ENCODE measurements around the gene KRTAP8-1. TPM values are rescaled to one million over a fixed set of nuclear protein-coding genes. Genes with fewer than 3 reads are reported as not detected.

KRTAP8-1 gene
- total and polyA plus RNA-seq, 2 donors, result 0.16 TPM; not detected in 1

GRCh38 chr21:30800605-30801004, 12.5 kb downstream of the KRTAP8-1 start:
- Histone ChIP-seq H3K27ac (ENCODE audit: low read depth in 1 of 2, low read length in 1 of 2) (no peak overlapping the region), H3K4me1 (ENCODE audit: control insufficient read depth in 2 of 2, insufficient read depth in 2 of 2, low read length in 2 of 2) (no peaks in the 10 kb centered on the region), H3K27me3 (ENCODE audit: control insufficient read depth in 2 of 2, insufficient read depth in 1 of 2, low read length in 1 of 2) (no peaks in the 10 kb centered on the region), H3K9me3 (ENCODE audit: control insufficient read depth in 2 of 2, insufficient read depth in 1 of 2, low read length in 1 of 2) (no peaks in the 10 kb centered on the region), H3K4me3 (ENCODE audit: low read length in 2 of 2) (no peak overlapping the region), H3K36me3 (ENCODE audit: control insufficient read depth in 2 of 2, insufficient read depth in 2 of 2, low read length in 1 of 2) (no peaks in the 10 kb centered on the region)
- 83% methylated on average over 1 of the region's 1 CpG for WGBS
- no peak for DNase-seq (ENCODE audit: low read depth in 6 of 9, low spot score in 9 of 9)

- H3K27ac ChIP-seq (ENCODE audit: low read depth in 1 of 2, low read length in 1 of 2), result no peak overlapping the region
- H3K36me3 ChIP-seq (ENCODE audit: control insufficient read depth in 2 of 2, insufficient read depth in 2 of 2, low read length in 1 of 2), result no peaks in the 10 kb centered on the region
- no peaks in the 10 kb centered on the region for H3K4me1 ChIP-seq (ENCODE audit: control insufficient read depth in 2 of 2, insufficient read depth in 2 of 2, low read length in 2 of 2)
- H3K9me3 ChIP-seq (ENCODE audit: control insufficient read depth in 2 of 2, insufficient read depth in 1 of 2, low read length in 1 of 2), result no peaks in the 10 kb centered on the region
- DNase-seq (ENCODE audit: low read depth in 6 of 9, low spot score in 9 of 9), result no peak
- no peak overlapping the region for H3K4me3 ChIP-seq (ENCODE audit: low read length in 2 of 2)
- no peaks in the 10 kb centered on the region for H3K27me3 ChIP-seq (ENCODE audit: control insufficient read depth in 2 of 2, insufficient read depth in 1 of 2, low read length in 1 of 2)
- 61% methylated on average over 2 of the region's 2 CpGs for WGBS
Observed at GRCh38 chr21:30793581-30794314, 19.3 kb downstream of the KRTAP8-1 start.

DNA sequence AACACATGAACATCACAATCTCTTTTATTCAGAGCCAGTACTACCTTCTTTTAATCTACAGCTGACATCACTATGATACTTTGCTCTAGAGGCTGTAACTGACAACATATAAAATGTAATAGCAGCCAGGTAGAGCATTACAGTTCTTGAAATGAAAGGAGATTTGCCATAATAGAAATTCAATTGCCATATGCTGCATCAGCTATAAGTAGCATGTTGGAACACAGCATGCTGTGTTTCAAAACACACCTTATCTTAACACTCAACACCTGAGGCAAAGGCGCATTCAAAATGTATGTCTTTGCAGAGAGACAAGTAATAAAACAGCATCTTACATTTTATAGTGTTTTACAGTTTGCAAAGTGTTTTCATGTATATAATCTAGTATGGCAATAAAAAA, 33.8 kb downstream of the KRTAP8-1 start:
- Histone ChIP-seq H3K4me3 (ENCODE audit: low read length in 2 of 2) (no peak overlapping the region), H3K27ac (ENCODE audit: low read depth in 1 of 2, low read length in 1 of 2) (no peak overlapping the region), H3K4me1 (ENCODE audit: control insufficient read depth in 2 of 2, insufficient read depth in 2 of 2, low read length in 2 of 2) (no peaks in the 10 kb centered on the region), H3K27me3 (ENCODE audit: control insufficient read depth in 2 of 2, insufficient read depth in 1 of 2, low read length in 1 of 2) (no peaks in the 10 kb centered on the region), H3K9me3 (ENCODE audit: control insufficient read depth in 2 of 2, insufficient read depth in 1 of 2, low read length in 1 of 2) (no peaks in the 10 kb centered on the region), H3K36me3 (ENCODE audit: control insufficient read depth in 2 of 2, insufficient read depth in 2 of 2, low read length in 1 of 2) (no peaks in the 10 kb centered on the region)
- WGBS, result 96% methylated on average over 1 of the region's 1 CpG
- no peak for DNase-seq (ENCODE audit: low read depth in 6 of 9, low spot score in 9 of 9)

DNA sequence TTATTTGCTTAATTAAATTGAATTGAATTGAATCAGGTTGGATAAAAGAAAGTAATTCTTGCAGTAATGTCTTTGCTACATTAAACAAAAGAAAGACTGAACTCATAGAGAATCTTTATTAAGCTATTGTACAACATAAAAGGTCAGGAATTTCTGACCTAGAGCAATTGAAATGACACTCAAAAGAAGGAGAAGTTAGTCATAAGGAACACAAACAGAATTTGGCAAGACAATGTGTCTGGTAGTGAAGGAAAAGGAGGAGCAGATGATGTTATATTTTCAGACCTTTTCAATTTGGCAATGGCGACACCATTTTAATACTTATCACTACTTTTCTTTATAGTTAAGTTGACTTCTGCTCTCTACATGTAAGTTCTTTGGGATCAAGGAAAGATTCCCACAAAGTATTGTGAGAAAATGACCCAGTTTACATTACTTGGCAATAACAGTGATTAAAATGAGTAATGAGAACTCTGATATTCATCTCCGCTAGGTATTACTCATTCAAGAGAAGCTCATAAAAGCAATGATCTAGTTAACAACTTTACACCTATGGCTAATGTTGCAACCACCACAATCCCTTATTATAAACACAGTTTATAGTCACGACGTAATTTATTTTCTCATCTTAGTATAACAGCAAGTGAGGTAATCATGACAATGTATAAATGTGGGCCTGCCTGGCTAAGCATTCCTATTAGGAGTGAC, 43.2 kb downstream of the KRTAP8-1 start:
- Histone ChIP-seq H3K4me1 (ENCODE audit: control insufficient read depth in 2 of 2, insufficient read depth in 2 of 2, low read length in 2 of 2) (no peaks in the 10 kb centered on the region), H3K27ac (ENCODE audit: low read depth in 1 of 2, low read length in 1 of 2) (no peak overlapping the region), H3K9me3 (ENCODE audit: control insufficient read depth in 2 of 2, insufficient read depth in 1 of 2, low read length in 1 of 2) (no peaks in the 10 kb centered on the region), H3K4me3 (ENCODE audit: low read length in 2 of 2) (no peak overlapping the region), H3K27me3 (ENCODE audit: control insufficient read depth in 2 of 2, insufficient read depth in 1 of 2, low read length in 1 of 2) (no peaks in the 10 kb centered on the region), H3K36me3 (ENCODE audit: control insufficient read depth in 2 of 2, insufficient read depth in 2 of 2, low read length in 1 of 2) (no peaks in the 10 kb centered on the region)
- WGBS, result 98% methylated on average over 4 of the region's 4 CpGs
- no peak for DNase-seq (ENCODE audit: low read depth in 6 of 9, low spot score in 9 of 9)

Other genes with a start within 250 kb of the KRTAP8-1 start
- gene KRTAP22-2, start 222.9 kb downstream of the KRTAP8-1 start, total RNA-seq, result not detected
- not detected for gene KRTAP22-2, start 222.9 kb downstream of the KRTAP8-1 start, polyA plus RNA-seq
- not detected for gene KRTAP6-3, start 220.8 kb downstream of the KRTAP8-1 start, total RNA-seq
- not detected for gene KRTAP6-3, start 220.8 kb downstream of the KRTAP8-1 start, polyA plus RNA-seq
- not detected for gene KRTAP6-2, start 214.4 kb downstream of the KRTAP8-1 start, total RNA-seq
- gene KRTAP6-2, start 214.4 kb downstream of the KRTAP8-1 start, polyA plus RNA-seq, result not detected
- gene KRTAP22-1, start 212.2 kb downstream of the KRTAP8-1 start, total RNA-seq, result not detected
- not detected for gene KRTAP22-1, start 212.2 kb downstream of the KRTAP8-1 start, polyA plus RNA-seq
- not detected for gene KRTAP6-1, start 199.3 kb downstream of the KRTAP8-1 start, total RNA-seq
- gene KRTAP6-1, start 199.3 kb downstream of the KRTAP8-1 start, polyA plus RNA-seq, result not detected
- gene KRTAP20-1, start 196.8 kb downstream of the KRTAP8-1 start, total RNA-seq, result not detected
- not detected for gene KRTAP20-1, start 196.8 kb downstream of the KRTAP8-1 start, polyA plus RNA-seq
- not detected for gene KRTAP20-4, start 192.6 kb downstream of the KRTAP8-1 start, total RNA-seq
- gene KRTAP20-4, start 192.6 kb downstream of the KRTAP8-1 start, polyA plus RNA-seq, result not detected
- gene KRTAP20-2, start 178.1 kb downstream of the KRTAP8-1 start, total RNA-seq, result not detected
- not detected for gene KRTAP20-2, start 178.1 kb downstream of the KRTAP8-1 start, polyA plus RNA-seq
- gene KRTAP20-3, start 170.4 kb downstream of the KRTAP8-1 start, total RNA-seq, result not detected
- gene KRTAP20-3, start 170.4 kb downstream of the KRTAP8-1 start, polyA plus RNA-seq, result not detected
- not detected for gene KRTAP21-3, start 94.5 kb downstream of the KRTAP8-1 start, total RNA-seq
- not detected for gene KRTAP21-3, start 94.5 kb downstream of the KRTAP8-1 start, polyA plus RNA-seq
- gene KRTAP21-2, start 66.0 kb downstream of the KRTAP8-1 start, total RNA-seq, result not detected
- not detected for gene KRTAP21-2, start 66.0 kb downstream of the KRTAP8-1 start, polyA plus RNA-seq
- not detected for gene KRTAP21-1, start 57.8 kb downstream of the KRTAP8-1 start, total RNA-seq
- not detected for gene KRTAP21-1, start 57.8 kb downstream of the KRTAP8-1 start, polyA plus RNA-seq
- gene KRTAP7-1, start 16.5 kb upstream of the KRTAP8-1 start, total RNA-seq, result not detected
- gene KRTAP7-1, start 16.5 kb upstream of the KRTAP8-1 start, polyA plus RNA-seq, result 0.23 TPM
- 0.09 TPM for gene KRTAP11-1, start 68.3 kb upstream of the KRTAP8-1 start, total RNA-seq
- 0.16 TPM for gene KRTAP11-1, start 68.3 kb upstream of the KRTAP8-1 start, polyA plus RNA-seq
- not detected for gene KRTAP19-8, start 225.2 kb upstream of the KRTAP8-1 start, total RNA-seq
- gene KRTAP19-8, start 225.2 kb upstream of the KRTAP8-1 start, polyA plus RNA-seq, result not detected

All from thymus (tissue), 11 donors.